Measurements from ENCODE around the gene NOTCH2. TPM values are rescaled to one million over a fixed set of nuclear protein-coding genes. Genes with fewer than 3 reads are reported as not detected.

The NOTCH2 gene
- total and polyA plus RNA-seq, 2 donors (not counting 1 experiment from before 2014, with no cell fraction given), result 32.1 to 184 TPM

DNA sequence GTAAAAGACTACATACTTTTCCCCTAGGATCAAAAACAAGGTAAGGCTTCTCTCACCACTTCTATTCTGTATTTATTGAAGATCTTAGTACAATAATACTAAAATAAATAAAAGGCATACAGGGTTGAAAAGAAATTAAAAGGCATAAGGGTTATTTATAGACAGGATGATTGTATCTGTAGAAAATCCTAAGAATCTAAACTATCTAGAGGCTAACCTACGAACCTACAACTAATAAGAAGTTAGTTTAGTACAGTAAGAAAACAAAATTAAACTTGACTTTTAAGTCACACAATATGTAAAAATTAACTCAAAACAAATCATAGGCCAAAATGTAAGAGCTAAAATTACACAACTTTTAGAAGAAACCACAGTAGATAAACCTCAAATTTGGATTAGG is 122.7 kb downstream of the NOTCH2 start:
- no peaks in the 10 kb centered on the region for H3K27me3 Mint-ChIP-seq
- H2AFZ ChIP-seq (ENCODE audit: insufficient read depth, low read depth, low read length, poor library complexity, severe bottlenecking), result no peak overlapping the region
- H3K4me3 Mint-ChIP-seq, result no peak overlapping the region
- H3K79me2 ChIP-seq (ENCODE audit: control insufficient read depth, insufficient read depth, low read length), result peaks cover 3% of the 10 kb centered on the region
- no peak overlapping the region for H3K27ac Mint-ChIP-seq
- no peaks in the 10 kb centered on the region for H3K4me1 ChIP-seq (ENCODE audit: control insufficient read depth in 2 of 2, insufficient read depth in 2 of 2, low read length in 2 of 2)
- H3K9me3 Mint-ChIP-seq (ENCODE audit: insufficient read depth), result no peaks in the 10 kb centered on the region
- ChIA-PET POLR2A (no interaction called here), CTCF (interaction anchor here (0.9 kb wide), 1 partner anchor 21 kb away, joined by 3 read pairs; no protein-coding TSS in a partner anchor)
- H3K36me3 ChIP-seq (replicated peaks in 1 of 2; ENCODE audit: control extremely low read depth in 1 of 2, control insufficient read depth in 1 of 2, extremely low read depth in 1 of 2, insufficient read depth in 2 of 2, low read length in 1 of 2), result peaks cover 14 to 68% of the 10 kb centered on the region in 2 experiments
- H3K4me3 ChIP-seq (ENCODE audit: control extremely low read depth in 1 of 5, extremely low read depth in 1 of 5, insufficient read depth in 1 of 5, low read depth in 2 of 5, low read length in 4 of 5), result no peak overlapping the region
- ATAC-seq (ENCODE audit: low read depth) (no peak), DNase-seq (no peak)
- no peaks in the 10 kb centered on the region for H4K20me1 ChIP-seq (ENCODE audit: control insufficient read depth, insufficient read depth, low read length, poor library complexity, severe bottlenecking)
- peaks cover 0 to 1% (median 0%) of the 10 kb centered on the region in 3 donors for H3K9me3 ChIP-seq (ENCODE audit: control extremely low read depth in 1 of 3, control insufficient read depth in 2 of 3, insufficient read depth in 1 of 3, low read length in 2 of 3)
- no peaks in the 10 kb centered on the region for H3K27me3 ChIP-seq (replicated peaks in 1 of 4; ENCODE audit: control extremely low read depth in 1 of 4, control insufficient read depth in 3 of 4, insufficient read depth in 4 of 4, low read length in 3 of 4)
- intact Hi-C loops (cut with micrococcal nuclease), result loop anchor here (5.0 kb wide), 1 partner anchor 201 kb away; no protein-coding TSS in a partner anchor
- H3K9ac ChIP-seq (ENCODE audit: low read length), result no peak overlapping the region
- H3K4me2 ChIP-seq (replicated peaks; ENCODE audit: low read depth, low read length, poor library complexity, severe bottlenecking), result no peak overlapping the region
- TF ChIP-seq, protein P1, sequence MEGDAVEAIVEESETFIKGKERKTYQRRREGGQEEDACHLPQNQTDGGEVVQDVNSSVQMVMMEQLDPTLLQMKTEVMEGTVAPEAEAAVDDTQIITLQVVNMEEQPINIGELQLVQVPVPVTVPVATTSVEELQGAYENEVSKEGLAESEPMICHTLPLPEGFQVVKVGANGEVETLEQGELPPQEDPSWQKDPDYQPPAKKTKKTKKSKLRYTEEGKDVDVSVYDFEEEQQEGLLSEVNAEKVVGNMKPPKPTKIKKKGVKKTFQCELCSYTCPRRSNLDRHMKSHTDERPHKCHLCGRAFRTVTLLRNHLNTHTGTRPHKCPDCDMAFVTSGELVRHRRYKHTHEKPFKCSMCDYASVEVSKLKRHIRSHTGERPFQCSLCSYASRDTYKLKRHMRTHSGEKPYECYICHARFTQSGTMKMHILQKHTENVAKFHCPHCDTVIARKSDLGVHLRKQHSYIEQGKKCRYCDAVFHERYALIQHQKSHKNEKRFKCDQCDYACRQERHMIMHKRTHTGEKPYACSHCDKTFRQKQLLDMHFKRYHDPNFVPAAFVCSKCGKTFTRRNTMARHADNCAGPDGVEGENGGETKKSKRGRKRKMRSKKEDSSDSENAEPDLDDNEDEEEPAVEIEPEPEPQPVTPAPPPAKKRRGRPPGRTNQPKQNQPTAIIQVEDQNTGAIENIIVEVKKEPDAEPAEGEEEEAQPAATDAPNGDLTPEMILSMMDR (IDR thresholded peaks at IDR 0.05), result no peak
- no peak for TF ChIP-seq EZH2 (IDR thresholded peaks at IDR 0.05; ENCODE audit: borderline replicate concordance, insufficient read depth, low read depth, low read length, poor library complexity, severe bottlenecking)
- H3K27ac ChIP-seq (ENCODE audit: low read length in 2 of 2), result no peak overlapping the region
- H3K4me1 Mint-ChIP-seq, result peaks cover 4% of the 10 kb centered on the region
- no CpG with 5 or more reads among the region's 1 CpG for WGBS (ENCODE audit: insufficient coverage)

DNA sequence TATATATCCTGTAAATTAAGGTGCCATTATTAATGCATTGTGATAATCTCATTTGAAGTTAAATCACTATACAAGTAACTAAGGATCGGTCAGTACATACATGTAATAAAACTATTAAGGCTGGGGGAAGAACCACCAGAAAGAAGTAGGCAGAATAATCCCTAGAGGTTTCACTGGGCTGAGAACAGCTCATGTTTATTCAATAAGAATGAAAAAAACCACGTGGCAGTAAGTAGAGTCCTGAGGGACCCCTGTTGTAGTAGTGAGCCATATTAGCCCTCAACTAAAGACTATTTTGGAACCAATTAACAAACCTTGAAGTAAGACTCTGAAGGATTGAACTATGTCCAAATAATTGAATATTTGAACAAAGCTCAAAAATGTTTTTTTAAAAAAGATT is 126.2 kb downstream of the NOTCH2 start:
- H3K9me3 ChIP-seq (ENCODE audit: control extremely low read depth in 1 of 3, control insufficient read depth in 2 of 3, insufficient read depth in 1 of 3, low read length in 2 of 3), result peaks cover 0 to 1% (median 0%) of the 10 kb centered on the region in 3 donors
- no peak overlapping the region for H3K4me3 ChIP-seq (ENCODE audit: control extremely low read depth in 1 of 5, extremely low read depth in 1 of 5, insufficient read depth in 1 of 5, low read depth in 2 of 5, low read length in 4 of 5)
- no peaks in the 10 kb centered on the region for H3K27me3 ChIP-seq (replicated peaks in 1 of 4; ENCODE audit: control extremely low read depth in 1 of 4, control insufficient read depth in 3 of 4, insufficient read depth in 4 of 4, low read length in 3 of 4)
- H2AFZ ChIP-seq (ENCODE audit: insufficient read depth, low read depth, low read length, poor library complexity, severe bottlenecking), result no peak overlapping the region
- ChIA-PET POLR2A (no interaction called here), CTCF (interaction anchor here (0.5 to 1.9 kb wide), 5 partner anchors 8 to 1207 kb away, joined by 3 to 6 read pairs (median 4); no protein-coding TSS in a partner anchor)
- H4K20me1 ChIP-seq (ENCODE audit: control insufficient read depth, insufficient read depth, low read length, poor library complexity, severe bottlenecking), result no peaks in the 10 kb centered on the region
- no peak overlapping the region for H3K9ac ChIP-seq (ENCODE audit: low read length)
- Mint-ChIP-seq H3K27ac (no peak overlapping the region), H3K9me3 (ENCODE audit: insufficient read depth) (no peaks in the 10 kb centered on the region), H3K4me3 (no peak overlapping the region), H3K27me3 (no peaks in the 10 kb centered on the region), H3K4me1 (peaks cover 4% of the 10 kb centered on the region)
- peaks cover 36 to 69% of the 10 kb centered on the region in 2 experiments for H3K36me3 ChIP-seq (replicated peaks in 1 of 2; ENCODE audit: control extremely low read depth in 1 of 2, control insufficient read depth in 1 of 2, extremely low read depth in 1 of 2, insufficient read depth in 2 of 2, low read length in 1 of 2)
- no peak for DNase-seq
- TF ChIP-seq EZH2 (IDR thresholded peaks at IDR 0.05; ENCODE audit: borderline replicate concordance, insufficient read depth, low read depth, low read length, poor library complexity, severe bottlenecking), result no peak
- TF ChIP-seq, protein P1 (IDR thresholded peaks at IDR 0.05), result no peak
- no peak overlapping the region for H3K27ac ChIP-seq (ENCODE audit: low read length in 2 of 2)
- no CpG with 5 or more reads among the region's 2 CpGs for WGBS (ENCODE audit: insufficient coverage)
- H3K4me2 ChIP-seq (replicated peaks; ENCODE audit: low read depth, low read length, poor library complexity, severe bottlenecking), result no peak overlapping the region
- H3K79me2 ChIP-seq (ENCODE audit: control insufficient read depth, insufficient read depth, low read length), result peaks cover 3% of the 10 kb centered on the region
- no peaks in the 10 kb centered on the region for H3K4me1 ChIP-seq (ENCODE audit: control insufficient read depth in 2 of 2, insufficient read depth in 2 of 2, low read length in 2 of 2)
- intact Hi-C loops (cut with micrococcal nuclease), result no loop called here
- no peak for ATAC-seq (ENCODE audit: low read depth)
